NCI-H1105 treated with DMSO at 0.1 percent for 48 hours (cell line): ENCODE measurements around the gene AIDA.

Source experiments
- DNase-seq: peaks from one replicate; lab custom pipeline; 2025; lab: John Stamatoyannopoulos, UW

The AIDA gene

DNA sequence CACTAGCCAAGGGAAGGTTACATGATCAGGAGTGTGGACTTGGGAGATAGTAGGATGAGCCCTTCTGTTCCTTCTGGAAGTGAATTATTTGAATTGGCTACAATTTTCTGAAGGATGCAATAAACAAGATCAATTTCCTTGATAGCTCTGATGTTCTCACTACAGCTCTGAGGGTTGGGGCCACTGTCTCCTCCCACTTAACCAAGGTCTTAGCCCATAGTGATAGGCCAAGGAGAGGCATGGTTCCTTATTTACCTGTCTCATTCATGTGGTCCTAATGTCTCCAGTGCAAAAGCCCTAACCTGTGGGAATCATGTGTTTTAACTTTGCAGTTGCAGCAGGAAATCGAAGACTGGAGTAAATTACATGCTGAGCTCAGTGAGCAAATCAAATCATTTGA, 59.6 kb downstream of the AIDA start:
- DNase-seq = no peak

- no peak for DNase-seq
Measured at GRCh38 chr1:222644636-222644980, 67.7 kb downstream of the AIDA start.

GRCh38 chr1:222643938-222644635, 68.2 kb downstream of the AIDA start:
- peak; percentile 98 for DNase-seq

- no peak for DNase-seq
Measured at GRCh38 chr1:222643606-222643937, 68.7 kb downstream of the AIDA start.

DNA sequence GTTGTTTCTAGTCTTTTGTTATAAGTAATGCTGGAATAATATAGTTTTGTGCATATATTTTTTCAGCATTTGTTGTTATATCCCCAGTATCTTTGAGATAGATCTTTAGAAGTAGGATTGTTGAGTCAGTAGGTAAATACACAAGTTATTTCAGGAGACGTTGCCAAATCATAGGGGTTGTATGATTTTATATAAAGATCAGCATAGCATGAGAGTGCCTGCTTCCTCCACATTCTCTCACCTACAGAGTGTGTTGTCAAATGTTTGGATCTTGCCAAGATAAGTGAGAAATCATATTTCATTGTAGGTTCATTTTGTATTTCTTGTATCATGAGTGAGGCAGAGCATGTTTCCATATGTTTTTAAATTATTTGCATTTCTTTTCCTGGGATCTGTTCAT, 69.8 kb downstream of the AIDA start:
- no peak for DNase-seq

DNA sequence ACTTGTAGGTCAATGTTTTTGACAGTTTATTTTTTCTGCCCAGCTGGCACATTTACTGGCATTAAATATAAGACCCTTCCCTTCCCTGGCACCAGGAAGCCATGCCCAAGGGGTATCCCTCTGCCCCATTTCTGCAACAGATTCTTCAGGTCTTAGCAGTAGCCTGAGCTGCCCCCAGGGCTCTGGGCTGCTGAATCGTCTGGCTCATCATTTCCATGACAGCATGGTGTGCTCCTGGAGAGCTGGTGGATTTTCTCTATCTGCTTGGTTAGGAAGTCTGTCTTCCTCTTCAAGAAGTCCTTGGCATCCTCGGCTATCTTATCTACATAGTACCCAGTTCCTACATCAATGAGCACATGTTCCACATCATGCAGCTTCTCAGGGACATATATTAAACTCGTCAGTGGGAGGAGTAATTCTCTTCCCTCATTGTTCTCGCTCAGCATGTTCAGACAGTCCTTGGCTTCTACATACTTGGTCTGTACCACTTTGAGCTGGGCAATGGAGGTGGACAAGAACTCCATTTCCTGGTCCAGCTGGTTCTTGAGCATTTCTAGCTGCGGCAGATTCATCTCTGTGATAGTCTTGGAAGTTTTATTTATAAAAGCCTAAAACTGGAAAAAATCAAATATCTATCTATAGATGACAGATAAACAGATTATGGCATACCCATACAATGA, 70.9 kb downstream of the AIDA start:
- no peak for DNase-seq

DNA sequence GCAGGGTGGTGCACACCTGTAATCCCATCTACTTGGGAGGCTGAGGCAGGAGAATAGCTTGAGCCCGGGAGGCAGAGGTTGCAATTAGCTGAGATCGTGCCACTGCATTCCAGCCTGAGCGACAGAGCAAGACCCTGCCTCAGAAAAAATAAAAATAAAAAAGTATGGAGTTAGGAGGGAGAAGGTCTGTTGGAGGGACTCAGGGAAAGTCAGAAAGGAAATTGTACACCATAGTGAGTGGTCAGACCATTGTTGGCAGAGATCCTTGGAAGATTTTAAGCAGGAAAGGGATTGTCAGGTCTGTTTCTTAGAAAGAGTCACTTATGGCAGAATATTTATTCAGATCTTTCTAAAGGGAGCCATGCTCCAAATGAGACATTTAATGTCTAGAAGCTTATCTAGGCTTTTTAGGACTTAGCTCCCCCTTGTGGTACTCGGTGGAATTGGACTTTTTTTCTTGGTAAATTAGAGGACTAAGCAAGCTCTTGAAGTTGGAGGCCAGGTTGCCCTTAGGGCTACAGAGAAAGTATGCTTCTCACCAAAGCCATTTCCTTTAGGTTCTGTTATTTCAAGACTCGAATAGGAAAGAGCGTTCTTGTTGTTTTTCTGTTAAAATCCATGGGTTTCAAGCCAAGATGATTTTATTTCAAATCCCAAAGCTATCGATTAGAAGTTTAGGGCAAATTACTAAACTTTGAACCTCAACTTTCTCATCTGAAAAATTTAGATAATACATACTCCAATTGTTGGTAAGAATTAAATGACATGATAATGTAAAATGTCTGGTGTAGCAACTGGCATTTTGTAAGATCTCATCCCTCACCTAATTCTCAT, 77.9 kb downstream of the AIDA start:
- peak; percentile 70 for DNase-seq

GRCh38 chr1:222632749-222633148, 79.5 kb downstream of the AIDA start:
- DNase-seq = no peak

- no peak for DNase-seq
Measured at GRCh38 chr1:222631611-222632208, 80.6 kb downstream of the AIDA start.

DNA sequence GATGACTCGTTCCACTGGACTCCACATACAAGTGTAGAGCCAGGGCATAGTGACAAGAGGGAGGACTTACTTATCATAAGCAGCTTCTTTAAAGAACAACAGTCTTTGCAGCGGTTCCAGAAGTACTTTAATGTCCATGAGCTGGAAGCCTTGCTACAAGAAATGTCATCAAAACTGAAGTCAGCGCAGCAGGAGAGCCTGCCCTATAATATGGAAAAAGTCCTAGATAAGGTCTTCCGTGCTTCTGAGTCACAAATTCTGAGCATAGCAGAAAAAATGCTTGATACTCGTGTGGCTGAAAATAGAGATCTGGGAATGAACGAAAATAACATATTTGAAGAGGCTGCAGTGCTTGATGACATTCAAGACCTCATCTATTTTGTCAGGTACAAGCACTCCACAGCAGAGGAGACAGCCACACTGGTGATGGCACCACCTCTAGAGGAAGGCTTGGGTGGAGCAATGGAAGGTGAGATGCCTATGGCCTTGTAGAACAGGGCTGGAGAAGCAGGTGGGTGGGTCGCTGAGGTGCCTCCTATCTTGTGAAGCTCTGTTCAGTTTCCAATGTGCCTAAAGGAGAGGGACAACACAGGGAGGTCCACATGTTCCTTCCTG, 82.3 kb downstream of the AIDA start:
- no peak for DNase-seq

DNA sequence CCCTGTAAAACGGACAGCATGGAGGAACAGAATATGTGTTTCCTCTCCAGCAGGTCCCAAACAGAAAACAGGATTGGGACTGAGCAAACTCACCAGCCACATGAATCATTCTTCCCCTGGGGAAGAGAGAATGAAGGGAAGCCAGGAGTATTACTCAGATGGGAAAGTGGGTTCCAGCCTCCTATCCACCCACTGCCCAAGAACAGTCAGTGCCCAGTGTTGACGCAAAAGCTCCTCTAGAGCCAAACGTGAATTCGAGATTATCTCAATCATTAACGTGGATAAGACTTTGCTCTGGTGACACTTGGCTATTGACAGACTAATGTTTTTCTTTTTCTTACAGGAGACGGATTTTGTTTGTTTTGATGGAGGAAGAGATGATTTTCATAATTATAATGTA, 85.1 kb downstream of the AIDA start:
- DNase-seq = no peak

DNA sequence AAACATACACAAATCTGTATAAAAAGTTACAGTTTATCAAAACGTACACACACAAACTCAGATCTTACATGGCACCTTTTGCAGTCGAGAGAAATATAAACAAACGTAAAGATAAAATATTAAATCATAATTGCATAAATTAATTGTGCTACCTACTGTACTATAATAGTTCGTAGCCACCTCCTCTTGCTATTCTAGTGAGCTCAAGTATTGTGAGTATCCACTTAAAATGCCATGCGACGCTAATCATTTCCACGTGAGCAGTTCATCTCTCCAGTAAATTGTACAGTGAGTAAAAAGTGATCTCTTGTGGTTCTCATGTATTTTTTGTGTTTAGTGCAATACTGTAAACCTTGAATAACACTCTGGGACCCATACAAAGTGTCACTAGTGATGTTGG, 88.1 kb downstream of the AIDA start:
- no peak for DNase-seq

- no peak for DNase-seq
Measured at GRCh38 chr1:222623458-222623857, 88.8 kb downstream of the AIDA start.

DNA sequence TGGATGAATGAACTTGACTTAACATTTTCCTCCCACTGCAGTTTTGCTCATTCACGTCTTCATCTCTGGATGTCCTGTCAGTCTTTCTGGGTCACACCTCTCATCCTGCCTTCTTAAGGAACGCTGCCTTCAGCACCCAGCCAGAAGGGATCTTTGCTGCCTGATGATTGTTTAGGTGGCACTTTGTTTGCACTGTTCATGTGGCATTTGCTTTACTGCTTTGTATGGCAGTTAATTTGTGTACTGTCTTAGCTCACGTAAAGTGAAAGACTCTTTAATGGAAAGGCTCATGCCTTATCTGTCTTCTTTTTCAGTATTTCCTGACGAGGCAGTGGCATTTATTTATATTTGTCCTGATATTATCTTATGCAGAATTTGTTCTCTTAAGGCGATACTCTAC, 89.5 kb downstream of the AIDA start:
- no peak for DNase-seq

DNA sequence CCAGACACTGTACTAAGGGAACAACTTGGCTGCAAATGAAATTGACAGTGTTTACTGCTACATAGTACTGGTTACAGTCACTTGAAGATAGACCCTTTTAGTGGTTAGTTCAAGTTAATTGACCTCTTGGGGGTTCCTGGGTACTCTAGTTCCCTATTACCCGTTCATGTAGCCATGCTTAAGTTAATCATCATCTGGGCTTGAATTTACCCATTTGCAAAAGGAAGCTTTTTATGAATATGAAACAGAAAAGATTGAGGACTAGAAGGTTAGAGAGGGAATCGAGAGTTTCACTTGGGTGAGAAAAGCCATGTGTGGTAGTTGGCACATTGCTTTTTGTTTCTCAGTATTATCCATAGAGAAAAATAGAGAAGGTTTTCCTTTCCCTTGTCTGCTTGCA, 91.7 kb downstream of the AIDA start:
- DNase-seq = no peak

GRCh38 chr1:222618880-222619596, 93.3 kb downstream of the AIDA start:
- peak; percentile 37 for DNase-seq
